GM23338 (cell line): Measurements from ENCODE around the gene XPR1. TPM values are rescaled to one million over a fixed set of nuclear protein-coding genes. Genes with fewer than 3 reads are reported as not detected.

Source experiments
- CTCF ChIP-seq, 2 experiments: fragments of 200-600 bp in 1 of 2; sonication (generic) in 1 of 2; conservative IDR thresholded peaks; 2 replicates each; pipeline versions ENCODE4 v1.5.1 to v1.6.1; 2016 to 2017; ENCODE audit warnings: antibody characterized with exemption in 2 of 2, low read depth in 2 of 2, mild to moderate bottlenecking in 2 of 2, moderate library complexity in 1 of 2
- EZH2phosphoT487 ChIP-seq: fragments of 200-600 bp; sonication (generic); IDR thresholded peaks from one replicate; pipeline ENCODE4 v1.8.1; 2018; ENCODE audit warnings: antibody characterized with exemption; ENCODE audit not compliant: unreplicated experiment
- JUNB ChIP-seq: IDR thresholded peaks from one replicate; pipeline ENCODE4 v1.6.1; 2016; ENCODE audit warnings: antibody characterized with exemption; ENCODE audit not compliant: unreplicated experiment
- NANOG ChIP-seq: IDR thresholded peaks from 2 replicates; pipeline ENCODE4 v1.6.1; 2016; ENCODE audit warnings: antibody characterized with exemption, borderline replicate concordance
- POLR2AphosphoS5 ChIP-seq: IDR thresholded peaks from 2 replicates; pipeline ENCODE4 v1.6.1; 2016; ENCODE audit warnings: antibody characterized with exemption, low read depth
- REST ChIP-seq: IDR thresholded peaks from one replicate; pipeline ENCODE4 v1.6.1; 2018; ENCODE audit warnings: antibody characterized with exemption; ENCODE audit not compliant: unreplicated experiment
- STAT1 ChIP-seq: IDR thresholded peaks from one replicate; pipeline ENCODE4 v1.6.1; 2016; ENCODE audit warnings: antibody characterized with exemption; ENCODE audit not compliant: unreplicated experiment
- ZNF114 ChIP-seq: fragments of 250-450 bp; sonication (Bioruptor Pico); IDR thresholded peaks from 2 replicates; pipeline ENCODE4 v1.5.0; 2020; ENCODE audit warnings: mild to moderate bottlenecking, moderate library complexity
- ZNF331 ChIP-seq: fragments of 250-450 bp; sonication (Bioruptor Pico); IDR thresholded peaks from 2 replicates; pipeline ENCODE4 v1.5.0; 2020; ENCODE audit warnings: low read depth, mild to moderate bottlenecking, moderate library complexity
- ZNF462 ChIP-seq: fragments of 250-450 bp; sonication (Bioruptor Pico); IDR thresholded peaks from 2 replicates; pipeline ENCODE4 v1.5.0; 2020; ENCODE audit warnings: mild to moderate bottlenecking, moderate library complexity
- polyA plus RNA-seq: library from polyadenylated mRNA; unstranded; fragments of >200 nt; fragmentation: Nextera tagmentation; extraction: Ambion mirVana; gene quantifications from 2 replicates; pipeline ENCODE4 v1.2.1, GENCODE V29; 2016
- total RNA-seq: library from RNA; depleted of rRNA; stranded (reverse); fragments of >200 nt; shearing (Covaris generic); gene quantifications from 2 replicates; pipeline ENCODE4 v1.2.3, GENCODE V29; 2014

Gene XPR1
- total and polyA plus RNA-seq, 2 experiments from 2014 or later: 9.3 to 38.1 TPM

DNA sequence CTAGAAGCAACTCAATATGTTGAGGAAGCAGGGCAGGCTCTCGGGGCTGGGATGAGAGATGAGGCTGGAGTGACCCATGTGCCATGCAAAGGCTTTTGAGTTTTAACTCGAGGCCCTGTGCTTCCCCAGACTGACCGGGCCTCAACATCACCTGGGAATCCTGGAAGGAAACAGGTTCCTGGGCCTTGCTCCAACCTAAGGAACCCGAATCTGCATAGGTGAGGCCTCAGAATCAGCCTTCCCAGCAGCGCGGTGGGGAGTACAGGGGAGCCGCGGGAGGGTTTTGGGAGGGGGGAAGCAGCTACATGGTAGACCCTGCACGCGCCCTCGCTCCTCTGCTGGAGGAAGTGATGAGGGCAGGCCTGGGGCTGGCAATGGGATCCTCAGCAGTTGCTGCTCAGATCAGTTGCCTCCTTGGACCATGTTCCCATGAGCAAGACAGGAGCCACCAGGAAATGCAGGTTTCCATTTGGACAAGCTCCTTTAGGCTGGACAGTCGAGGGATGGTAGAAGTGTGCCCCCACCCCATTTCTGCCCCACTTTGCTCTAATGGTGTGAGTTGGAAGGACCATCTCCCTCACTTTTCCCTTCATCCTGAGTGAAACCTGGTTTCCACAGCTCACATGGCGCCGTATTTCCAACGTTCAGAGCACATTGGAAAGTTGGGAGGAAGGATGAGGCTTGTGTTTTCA lies 276.4 kb downstream of the XPR1 start (continued):
- no peak for TF ChIP-seq ZNF462 (CRISPR knock-in tag)
- no peak for TF ChIP-seq EZH2phosphoT487
- no peak for TF ChIP-seq STAT1
- no peak for TF ChIP-seq ZNF114 (CRISPR knock-in tag)
- no peak for TF ChIP-seq ZNF331 (CRISPR knock-in tag)
- no peak for TF ChIP-seq NANOG
- TF ChIP-seq POLR2AphosphoS5: no peak
- TF ChIP-seq JUNB: no peak
- no peak for TF ChIP-seq CTCF (conservative IDR thresholded peaks at IDR 0.05; ENCODE audit: low read depth in 2 of 2)
- no peak for TF ChIP-seq REST
